Upper lobe of left lung (tissue), 6 donors: ENCODE measurements around the gene RNF166. TPM values are rescaled to one million over a fixed set of nuclear protein-coding genes. Genes with fewer than 3 reads are reported as not detected.

Source experiments
- ATAC-seq, 2 donors: fragments of 200-7000 bp; cut with Tn5 transposase; one replicate each; pipeline ENCODE4 v1.9.1; 2022; ENCODE audit warnings: mild to moderate bottlenecking in 2 of 2, moderate library complexity in 2 of 2; ENCODE audit not compliant: low FRiP score in 2 of 2
- DNase-seq, 2 donors: peaks; one replicate each; pipeline ENCODE4 v3.0.0-alpha.2; 2019 to 2020
- H3K27ac ChIP-seq, 4 donors: fragments of 200-600 bp; sonication (generic); one replicate each; pipeline ENCODE4 v1.5.1; 2016 to 2019
- H3K27me3 ChIP-seq, 4 donors: fragments of 200-600 bp; sonication (generic); one replicate each; pipeline ENCODE4 v1.5.1; 2017 to 2019
- H3K36me3 ChIP-seq, 4 donors: fragments of 200-600 bp; sonication (generic); one replicate each; pipeline ENCODE4 v1.5.1; 2016 to 2019
- H3K4me1 ChIP-seq, 4 donors: fragments of 200-600 bp; sonication (generic); one replicate each; pipeline ENCODE4 v1.5.1; 2018 to 2019
- H3K4me3 ChIP-seq, 4 donors: fragments of 200-600 bp; sonication (generic); one replicate each; pipeline ENCODE4 v1.5.1; 2017 to 2019; ENCODE audit warnings: mild to moderate bottlenecking in 2 of 4, moderate library complexity in 1 of 4
- H3K9me3 ChIP-seq, 4 donors: fragments of 200-600 bp; sonication (generic); one replicate each; pipeline ENCODE4 v1.5.1; 2018 to 2019
- CTCF ChIP-seq, 6 experiments: fragments of 450-650 bp in 4 of 6; fragments of 200-600 bp in 2 of 6; sonication (generic) in 2 of 6; IDR thresholded peaks; one replicate each; pipeline ENCODE4 v1.5.1; 2016 to 2019; ENCODE audit warnings: antibody characterized with exemption in 6 of 6
- EP300 ChIP-seq, 4 donors: sonication (generic); formaldehyde crosslinking; IDR thresholded peaks; one replicate each; pipeline ENCODE4 v1.5.1; 2017; ENCODE audit warnings: antibody characterized with exemption in 4 of 4, control low read depth in 2 of 4
- POLR2A ChIP-seq, 4 donors: fragments of 450-650 bp; IDR thresholded peaks; one replicate each; pipeline ENCODE4 v1.5.1; 2016 to 2017; ENCODE audit warnings: antibody characterized with exemption in 4 of 4, mild to moderate bottlenecking in 2 of 4
- POLR2AphosphoS5 ChIP-seq, 2 donors: sonication (generic); formaldehyde crosslinking; IDR thresholded peaks; one replicate each; pipeline ENCODE4 v1.5.1; 2017; ENCODE audit warnings: antibody characterized with exemption in 2 of 2
- WGBS, 2 donors: methylation state at CpG; one replicate each; pipeline ENCODE4 v1.1.5; 2017 to 2018; 5-methylcytosine and 5-hydroxymethylcytosine counted together
- total RNA-seq, 6 donors: library from RNA; depleted of rRNA in 4 of 6; stranded (reverse); fragments of >200 nt in 4 of 6; gene quantifications; one replicate each; pipeline versions ENCODE4 v1.1.0 to v1.2.1, GENCODE V29; 2016 to 2021
- donor health status: DM: no; HTN: no; CAD: no; lungs with moderate emphysema.
- donor health status: DM: no; HTN: yes; CAD: no; lungs with severe emphysema.

The RNF166 gene
- total RNA-seq, 6 donors from 2014 or later = 23.2 to 101 (median 64.6) TPM

DNA sequence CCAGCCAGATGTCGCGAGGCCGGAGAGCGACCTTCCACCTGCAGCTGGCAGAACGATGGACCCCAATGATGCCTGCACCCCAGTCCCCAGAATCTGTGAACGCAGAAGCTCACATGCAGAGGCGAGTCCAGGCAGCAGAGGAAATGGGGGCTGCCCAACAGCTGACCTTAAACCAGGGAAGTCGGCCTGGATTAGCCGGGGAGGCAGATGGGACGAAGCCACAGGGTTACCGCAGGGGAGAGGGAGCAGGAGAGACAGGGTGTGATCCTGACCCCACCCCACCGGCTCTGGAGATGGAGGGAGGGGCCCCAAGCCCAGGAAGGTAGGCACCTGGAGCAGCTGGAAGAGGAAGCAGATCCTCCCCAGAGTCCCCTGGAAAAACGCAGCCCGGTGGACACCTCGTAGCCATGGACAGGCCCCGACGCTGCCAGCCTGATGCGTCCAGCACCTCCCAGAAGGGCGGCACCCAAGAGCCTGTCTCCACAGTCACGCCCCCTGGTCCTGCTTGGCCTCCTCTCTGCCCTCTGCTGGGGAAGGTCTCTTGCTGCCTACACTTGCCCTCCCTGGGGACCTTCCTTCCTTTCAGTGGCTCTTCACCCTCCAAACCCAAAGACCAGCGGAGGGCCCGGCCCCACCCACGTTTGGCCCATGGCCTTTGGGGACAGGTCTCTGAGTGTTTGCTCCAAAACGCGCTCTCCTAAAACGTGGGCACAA lies 41.5 kb upstream of the RNF166 start:
- Histone ChIP-seq H3K36me3 (peaks cover 0 to 31% (median 7%) of the 10 kb centered on the region in 4 donors), H3K4me1 (peaks cover 26 to 34% (median 33%) of the 10 kb centered on the region in 4 donors), H3K9me3 (no peaks in the 10 kb centered on the region), H3K4me3 (no peak overlapping the region), H3K27ac (no peak overlapping the region), H3K27me3 (no peaks in the 10 kb centered on the region)
- TF ChIP-seq CTCF (IDR thresholded peaks at IDR 0.05) = peak in 1 of 6 experiments; percentile 19
- TF ChIP-seq POLR2AphosphoS5 (IDR thresholded peaks at IDR 0.05) = no peak
- DNase-seq (peak in 1 of 2 donors; percentile 74), ATAC-seq (no peak)
- 84 to 92% methylated on average over 19 to 26 of the region's 26 CpGs for WGBS, 2 donors

- H3K4me3 ChIP-seq = no peak overlapping the region
- DNase-seq = peak in 1 of 2 donors; percentile 75
- no peaks in the 10 kb centered on the region for H3K9me3 ChIP-seq
- 52 to 61% methylated on average over 17 of the region's 17 CpGs for WGBS, 2 donors
- H3K36me3 ChIP-seq = peaks cover 0 to 35% (median 12%) of the 10 kb centered on the region in 4 donors
- H3K27me3 ChIP-seq = no peaks in the 10 kb centered on the region
- TF ChIP-seq POLR2AphosphoS5 (IDR thresholded peaks at IDR 0.05) (no peak), EP300 (IDR thresholded peaks at IDR 0.05) (no peak), CTCF (IDR thresholded peaks at IDR 0.05) (no peak), POLR2A (IDR thresholded peaks at IDR 0.05) (no peak)
- ATAC-seq = peak in 1 of 2 donors; percentile 5
- peaks cover 26 to 34% (median 33%) of the 10 kb centered on the region in 4 donors for H3K4me1 ChIP-seq
- H3K27ac ChIP-seq = peak overlapping the region in 2 of 4 donors; percentile 42 to 48
Measured at GRCh38 chr16:88746506-88746905, 40.3 kb upstream of the RNF166 start.

- TF ChIP-seq POLR2A (IDR thresholded peaks at IDR 0.05) (no peak), POLR2AphosphoS5 (IDR thresholded peaks at IDR 0.05) (no peak), EP300 (IDR thresholded peaks at IDR 0.05) (no peak), CTCF (IDR thresholded peaks at IDR 0.05) (no peak)
- Histone ChIP-seq H3K4me1 (peaks cover 26 to 34% (median 33%) of the 10 kb centered on the region in 4 donors), H3K9me3 (no peaks in the 10 kb centered on the region), H3K4me3 (no peak overlapping the region), H3K36me3 (peaks cover 0 to 44% (median 27%) of the 10 kb centered on the region in 4 donors), H3K27me3 (no peaks in the 10 kb centered on the region), H3K27ac (peak overlapping the region in 2 of 4 donors; percentile 43 to 65)
- DNase-seq (peak in 1 of 2 donors; percentile 57), ATAC-seq (no peak)
- WGBS, 2 donors = 71 to 72% methylated on average over 16 to 36 of the region's 39 CpGs
Measured at GRCh38 chr16:88744577-88745521, 38.6 kb upstream of the RNF166 start.

DNA sequence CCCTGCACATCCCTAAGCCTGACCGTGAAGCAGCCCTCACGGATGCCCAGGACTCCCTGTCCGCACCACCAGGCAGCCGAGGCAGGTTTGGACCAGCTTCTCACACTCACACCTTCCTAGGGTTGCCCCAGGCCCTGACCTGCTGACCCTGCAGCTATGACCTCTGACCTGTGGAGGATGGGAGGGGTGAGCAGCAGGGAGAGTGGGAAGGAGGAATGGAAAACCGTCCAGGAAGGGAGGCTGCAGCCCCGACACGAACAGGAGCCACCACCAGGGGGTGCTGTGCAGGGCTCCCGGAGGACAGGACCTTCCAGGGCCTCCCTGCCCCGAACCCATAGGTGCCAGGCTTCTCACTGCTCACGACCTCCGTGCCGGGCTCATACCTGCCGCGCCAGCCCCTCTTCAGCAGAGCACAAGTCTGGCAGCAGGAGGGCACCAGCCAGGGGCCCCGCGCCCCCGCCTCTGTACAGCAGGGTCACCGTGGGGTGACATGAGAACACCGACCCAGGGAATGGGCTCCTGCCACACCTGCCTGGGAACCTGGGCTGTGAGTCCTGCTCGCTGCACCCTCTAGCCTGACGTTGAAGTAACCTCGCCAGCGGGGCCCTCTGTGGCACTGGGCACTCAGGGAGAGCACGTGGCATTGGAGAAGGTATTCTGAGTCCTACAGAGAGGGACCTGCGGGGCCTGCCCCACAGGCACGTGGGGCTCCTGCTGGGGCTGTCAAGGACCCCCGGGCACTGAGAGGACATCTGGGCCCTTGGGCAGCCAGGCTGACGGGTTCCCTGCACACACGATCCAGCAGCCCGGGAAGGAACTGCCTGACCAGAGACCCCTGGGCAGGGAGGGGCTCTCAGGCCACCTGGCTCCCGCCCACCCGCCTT lies 37.7 kb upstream of the RNF166 start:
- peak; percentile 77 for ATAC-seq
- H3K27me3 ChIP-seq = no peaks in the 10 kb centered on the region
- 56 to 82% methylated on average over 8 to 17 of the region's 32 CpGs for WGBS, 2 donors
- H3K4me1 ChIP-seq = peaks cover 26 to 34% (median 33%) of the 10 kb centered on the region in 4 donors
- peak; percentile 79 to 89 for DNase-seq
- peaks cover 0 to 51% (median 31%) of the 10 kb centered on the region in 4 donors for H3K36me3 ChIP-seq
- TF ChIP-seq CTCF (IDR thresholded peaks at IDR 0.05) = peak; percentile 86 to 94 (median 92)
- TF ChIP-seq POLR2A (IDR thresholded peaks at IDR 0.05) = no peak
- peak in 1 of 2 donors; percentile 26 for TF ChIP-seq POLR2AphosphoS5 (IDR thresholded peaks at IDR 0.05)
- H3K27ac ChIP-seq = peak overlapping the region in 2 of 4 donors; percentile 43 to 65
- H3K4me3 ChIP-seq = no peak overlapping the region
- H3K9me3 ChIP-seq = no peaks in the 10 kb centered on the region
